Activated T-cell treated with anti-CD3 and anti-CD28 coated beads, Interleukin-2, amount 50 U/mL, for 1 hour (primary cell): ENCODE data around the gene MXRA8.

Experiments
- DNase-seq: peaks from one replicate; pipeline ENCODE4 v3.0.0-alpha.2; 2020

Gene MXRA8

DNA sequence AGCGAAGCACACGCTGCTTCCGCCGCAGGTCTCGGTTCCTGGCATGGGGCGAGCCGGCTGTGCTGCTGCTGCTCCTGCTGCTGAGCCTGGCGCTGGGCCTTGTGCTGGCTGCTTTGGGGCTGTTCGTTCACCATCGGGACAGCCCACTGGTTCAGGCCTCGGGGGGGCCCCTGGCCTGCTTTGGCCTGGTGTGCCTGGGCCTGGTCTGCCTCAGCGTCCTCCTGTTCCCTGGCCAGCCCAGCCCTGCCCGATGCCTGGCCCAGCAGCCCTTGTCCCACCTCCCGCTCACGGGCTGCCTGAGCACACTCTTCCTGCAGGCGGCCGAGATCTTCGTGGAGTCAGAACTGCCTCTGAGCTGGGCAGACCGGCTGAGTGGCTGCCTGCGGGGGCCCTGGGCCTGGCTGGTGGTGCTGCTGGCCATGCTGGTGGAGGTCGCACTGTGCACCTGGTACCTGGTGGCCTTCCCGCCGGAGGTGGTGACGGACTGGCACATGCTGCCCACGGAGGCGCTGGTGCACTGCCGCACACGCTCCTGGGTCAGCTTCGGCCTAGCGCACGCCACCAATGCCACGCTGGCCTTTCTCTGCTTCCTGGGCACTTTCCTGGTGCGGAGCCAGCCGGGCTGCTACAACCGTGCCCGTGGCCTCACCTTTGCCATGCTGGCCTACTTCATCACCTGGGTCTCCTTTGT, 24.7 kb downstream of the MXRA8 start:
- DNase-seq, result no peak

DNA sequence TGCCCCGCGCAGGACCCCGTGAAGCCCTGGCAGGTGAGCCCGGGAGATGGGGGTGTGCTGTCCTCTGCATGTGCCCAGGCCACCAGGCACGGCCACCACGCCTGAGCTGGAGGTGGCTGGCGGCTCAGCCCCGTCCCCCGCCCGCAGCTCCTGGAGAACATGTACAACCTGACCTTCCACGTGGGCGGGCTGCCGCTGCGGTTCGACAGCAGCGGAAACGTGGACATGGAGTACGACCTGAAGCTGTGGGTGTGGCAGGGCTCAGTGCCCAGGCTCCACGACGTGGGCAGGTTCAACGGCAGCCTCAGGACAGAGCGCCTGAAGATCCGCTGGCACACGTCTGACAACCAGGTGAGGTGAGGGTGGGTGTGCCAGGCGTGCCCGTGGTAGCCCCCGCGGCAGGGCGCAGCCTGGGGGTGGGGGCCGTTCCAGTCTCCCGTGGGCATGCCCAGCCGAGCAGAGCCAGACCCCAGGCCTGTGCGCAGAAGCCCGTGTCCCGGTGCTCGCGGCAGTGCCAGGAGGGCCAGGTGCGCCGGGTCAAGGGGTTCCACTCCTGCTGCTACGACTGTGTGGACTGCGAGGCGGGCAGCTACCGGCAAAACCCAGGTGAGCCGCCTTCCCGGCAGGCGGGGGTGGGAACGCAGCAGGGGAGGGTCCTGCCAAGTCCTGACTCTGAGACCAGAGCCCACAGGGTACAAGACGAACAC, 25.4 kb downstream of the MXRA8 start:
- DNase-seq, result no peak

DNA sequence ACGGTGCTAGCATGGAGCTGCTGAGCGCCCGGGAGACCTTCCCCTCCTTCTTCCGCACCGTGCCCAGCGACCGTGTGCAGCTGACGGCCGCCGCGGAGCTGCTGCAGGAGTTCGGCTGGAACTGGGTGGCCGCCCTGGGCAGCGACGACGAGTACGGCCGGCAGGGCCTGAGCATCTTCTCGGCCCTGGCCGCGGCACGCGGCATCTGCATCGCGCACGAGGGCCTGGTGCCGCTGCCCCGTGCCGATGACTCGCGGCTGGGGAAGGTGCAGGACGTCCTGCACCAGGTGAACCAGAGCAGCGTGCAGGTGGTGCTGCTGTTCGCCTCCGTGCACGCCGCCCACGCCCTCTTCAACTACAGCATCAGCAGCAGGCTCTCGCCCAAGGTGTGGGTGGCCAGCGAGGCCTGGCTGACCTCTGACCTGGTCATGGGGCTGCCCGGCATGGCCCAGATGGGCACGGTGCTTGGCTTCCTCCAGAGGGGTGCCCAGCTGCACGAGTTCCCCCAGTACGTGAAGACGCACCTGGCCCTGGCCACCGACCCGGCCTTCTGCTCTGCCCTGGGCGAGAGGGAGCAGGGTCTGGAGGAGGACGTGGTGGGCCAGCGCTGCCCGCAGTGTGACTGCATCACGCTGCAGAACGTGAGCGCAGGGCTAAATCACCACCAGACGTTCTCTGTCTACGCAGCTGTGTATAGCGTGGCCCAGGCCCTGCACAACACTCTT, 26.2 kb downstream of the MXRA8 start:
- DNase-seq, result no peak

DNA sequence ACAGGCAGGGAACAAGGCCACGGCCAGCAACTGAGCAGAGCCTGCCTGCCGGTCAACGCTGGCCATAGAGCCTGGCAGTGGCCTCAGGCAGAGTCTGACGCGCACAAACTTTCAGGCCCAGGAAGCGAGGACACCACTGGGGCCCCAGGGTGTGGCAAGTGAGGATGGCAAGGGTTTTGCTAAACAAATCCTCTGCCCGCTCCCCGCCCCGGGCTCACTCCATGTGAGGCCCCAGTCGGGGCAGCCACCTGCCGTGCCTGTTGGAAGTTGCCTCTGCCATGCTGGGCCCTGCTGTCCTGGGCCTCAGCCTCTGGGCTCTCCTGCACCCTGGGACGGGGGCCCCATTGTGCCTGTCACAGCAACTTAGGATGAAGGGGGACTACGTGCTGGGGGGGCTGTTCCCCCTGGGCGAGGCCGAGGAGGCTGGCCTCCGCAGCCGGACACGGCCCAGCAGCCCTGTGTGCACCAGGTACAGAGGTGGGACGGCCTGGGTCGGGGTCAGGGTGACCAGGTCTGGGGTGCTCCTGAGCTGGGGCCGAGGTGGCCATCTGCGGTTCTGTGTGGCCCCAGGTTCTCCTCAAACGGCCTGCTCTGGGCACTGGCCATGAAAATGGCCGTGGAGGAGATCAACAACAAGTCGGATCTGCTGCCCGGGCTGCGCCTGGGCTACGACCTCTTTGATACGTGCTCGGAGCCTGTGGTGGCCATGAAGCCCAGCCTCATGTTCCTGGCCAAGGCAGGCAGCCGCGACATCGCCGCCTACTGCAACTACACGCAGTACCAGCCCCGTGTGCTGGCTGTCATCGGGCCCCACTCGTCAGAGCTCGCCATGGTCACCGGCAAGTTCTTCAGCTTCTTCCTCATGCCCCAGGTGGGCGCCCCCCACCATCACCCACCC, 27.0 kb downstream of the MXRA8 start, which contains the start of gene TAS1R3:
Gene TAS1R3, plus strand, starts transcription at position 213 of the 898 bp plus-strand sequence. Its CDS starts 66 bp downstream, at position 279.
- no peak for DNase-seq

DNA sequence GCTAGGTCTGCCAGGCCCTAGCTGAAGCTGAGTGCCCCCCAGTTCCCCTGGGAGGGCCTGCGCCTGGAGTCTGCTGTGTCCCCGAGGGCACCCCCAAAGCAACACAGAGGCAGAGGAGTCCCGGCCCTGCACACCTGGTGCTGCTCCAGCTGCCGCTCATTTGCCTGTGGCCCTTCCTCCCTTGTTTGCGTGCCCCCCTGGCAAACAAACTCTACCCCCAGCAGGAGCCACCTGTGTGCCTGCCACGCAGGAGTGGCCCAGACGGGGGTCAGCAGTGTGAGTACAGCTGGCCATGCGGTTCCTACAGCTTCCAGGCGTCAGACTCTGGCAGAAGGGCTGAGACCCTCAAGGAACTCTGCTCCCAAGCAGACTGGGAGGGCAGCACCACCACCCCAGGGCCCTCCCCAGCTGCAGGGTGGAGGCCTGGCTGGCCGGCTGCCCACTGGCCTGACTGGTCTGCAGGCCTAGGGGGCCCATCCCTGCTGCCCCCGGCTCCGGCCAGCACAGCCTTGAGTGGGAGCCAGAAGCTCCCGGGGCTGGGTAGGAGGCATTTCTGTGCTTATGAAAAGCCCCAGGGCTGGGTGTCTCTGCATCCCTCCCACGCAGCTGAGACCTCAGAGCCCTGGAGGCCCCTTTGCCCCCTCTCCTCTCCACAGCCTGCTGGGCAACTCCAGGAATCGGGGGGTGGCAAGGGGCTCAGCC, 27.8 kb downstream of the MXRA8 start:
- no peak for DNase-seq

DNA sequence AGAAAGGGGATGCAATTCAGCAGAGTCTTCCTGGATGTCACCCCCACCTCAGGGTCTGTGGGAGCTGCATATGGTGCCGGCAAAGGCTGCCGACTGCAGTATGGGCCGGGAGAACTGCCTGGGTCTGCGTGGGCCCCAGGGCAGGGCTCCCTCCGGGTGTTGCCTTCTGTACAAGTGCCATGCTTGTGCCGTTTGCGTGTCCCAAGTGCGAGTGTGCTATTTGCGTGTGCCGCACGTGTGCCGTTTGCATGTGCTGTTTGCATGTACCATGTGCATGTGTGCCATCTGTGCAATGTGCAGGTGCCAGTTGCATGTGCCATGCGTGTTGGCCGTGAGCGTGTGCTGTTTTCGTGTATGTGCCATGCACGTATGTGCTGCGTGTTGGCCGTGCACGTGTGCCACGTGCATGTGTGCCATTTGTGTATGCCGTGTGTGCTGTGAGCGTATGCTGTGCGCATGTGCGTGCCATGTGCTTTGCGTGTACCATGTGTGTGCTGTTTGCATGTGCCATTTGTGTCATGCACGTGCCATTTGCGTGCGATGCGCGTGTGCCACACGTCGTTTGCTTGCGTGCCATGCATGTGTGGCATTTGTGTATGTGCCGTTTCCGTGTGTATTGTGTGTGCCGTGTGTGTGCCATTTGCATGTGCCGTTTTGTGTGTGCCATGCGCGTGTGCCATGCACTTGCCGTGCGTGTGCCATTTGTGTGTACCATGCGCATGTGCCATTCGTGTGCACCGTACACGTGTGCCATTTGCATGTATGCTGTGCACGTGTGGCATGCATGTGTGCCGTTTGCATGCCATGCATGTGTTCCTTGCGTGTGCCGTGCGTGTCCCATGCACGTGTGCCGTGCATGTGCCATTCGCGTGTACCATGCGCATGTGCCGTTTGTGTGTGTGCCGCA, 28.8 kb downstream of the MXRA8 start:
- no peak for DNase-seq

DNA sequence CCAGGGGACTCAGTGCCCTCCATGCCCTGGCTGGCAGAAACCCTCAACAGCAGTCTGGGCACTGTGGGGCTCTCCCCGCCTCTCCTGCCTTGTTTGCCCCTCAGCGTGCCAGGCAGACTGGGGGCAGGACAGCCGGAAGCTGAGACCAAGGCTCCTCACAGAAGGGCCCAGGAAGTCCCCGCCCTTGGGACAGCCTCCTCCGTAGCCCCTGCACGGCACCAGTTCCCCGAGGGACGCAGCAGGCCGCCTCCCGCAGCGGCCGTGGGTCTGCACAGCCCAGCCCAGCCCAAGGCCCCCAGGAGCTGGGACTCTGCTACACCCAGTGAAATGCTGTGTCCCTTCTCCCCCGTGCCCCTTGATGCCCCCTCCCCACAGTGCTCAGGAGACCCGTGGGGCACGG, 30.1 kb downstream of the MXRA8 start:
- DNase-seq, result no peak

DNA sequence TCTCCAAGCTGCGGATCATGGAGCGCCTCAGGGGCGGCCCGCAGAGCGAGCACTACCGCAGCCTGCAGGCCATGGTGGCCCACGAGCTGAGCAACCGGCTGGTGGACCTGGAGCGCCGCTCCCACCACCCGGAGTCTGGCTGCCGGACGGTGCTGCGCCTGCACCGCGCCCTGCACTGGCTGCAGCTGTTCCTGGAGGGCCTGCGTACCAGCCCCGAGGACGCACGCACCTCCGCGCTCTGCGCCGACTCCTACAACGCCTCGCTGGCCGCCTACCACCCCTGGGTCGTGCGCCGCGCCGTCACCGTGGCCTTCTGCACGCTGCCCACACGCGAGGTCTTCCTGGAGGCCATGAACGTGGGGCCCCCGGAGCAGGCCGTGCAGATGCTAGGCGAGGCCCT, 31.1 kb downstream of the MXRA8 start:
- no peak for DNase-seq

DNA sequence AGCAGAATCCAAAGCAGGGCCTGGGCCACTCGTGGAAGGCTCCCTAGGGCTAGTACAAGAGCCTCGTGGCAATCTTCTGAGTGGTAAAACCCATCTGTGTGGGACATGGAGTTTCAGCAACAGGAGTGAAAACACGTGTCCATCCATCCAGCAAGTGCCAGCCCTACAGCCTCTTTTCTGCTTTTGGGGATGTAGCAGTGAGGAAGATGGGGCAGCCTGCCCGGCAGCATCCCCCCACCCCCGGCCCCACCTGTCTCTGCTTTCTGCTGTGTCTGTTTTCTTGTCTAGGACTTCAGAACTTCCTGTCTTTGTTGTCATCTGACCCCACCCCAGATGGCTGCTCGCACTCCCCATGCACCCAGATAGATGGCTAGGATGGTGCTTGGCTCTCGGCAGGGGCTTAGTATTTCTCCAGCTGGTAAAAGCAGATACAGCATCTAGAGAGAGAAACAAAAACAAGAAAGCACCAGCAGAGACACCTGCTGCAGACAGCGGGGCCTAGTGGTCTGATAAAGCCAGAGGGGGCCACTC, 32.2 kb downstream of the MXRA8 start:
- DNase-seq, result no peak

DNA sequence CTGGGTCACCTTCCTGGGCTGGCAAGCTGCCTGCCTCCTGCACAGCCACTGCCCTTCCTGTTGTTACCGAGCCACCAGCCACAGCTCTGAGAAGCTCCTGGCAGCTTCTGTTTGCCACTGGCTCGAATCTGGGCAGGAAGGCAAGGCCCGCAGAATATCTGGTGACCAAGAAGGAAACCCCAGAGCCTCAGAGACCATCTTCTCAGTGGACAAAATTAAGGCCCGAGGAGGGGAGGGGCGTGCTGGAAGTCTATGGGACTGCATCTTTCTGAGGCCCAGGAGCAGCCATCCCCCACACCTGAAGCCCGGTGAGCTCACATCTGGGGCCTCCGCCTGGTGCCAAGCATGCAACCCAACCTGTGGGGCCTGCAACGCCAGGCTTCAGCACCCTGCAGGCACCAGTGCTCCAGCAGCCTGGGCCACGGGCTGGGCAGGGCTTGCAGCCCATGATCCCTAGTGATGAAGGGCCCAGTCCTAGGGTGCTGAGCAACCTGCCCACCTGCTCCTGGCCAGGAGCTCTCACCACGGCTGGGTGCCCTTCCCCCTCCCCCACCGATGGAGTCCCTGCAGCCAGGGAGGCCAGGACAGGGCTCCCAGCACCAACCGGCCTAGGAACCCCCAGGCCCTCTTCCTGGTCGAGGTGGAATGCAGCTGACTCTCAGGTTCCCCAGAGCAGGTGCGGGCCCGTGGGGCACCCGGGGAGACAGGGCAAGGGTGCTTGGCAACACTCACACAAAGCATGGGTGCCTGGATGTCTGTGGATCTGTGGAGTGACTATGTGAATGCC, 32.9 kb downstream of the MXRA8 start:
- DNase-seq, result no peak

DNA sequence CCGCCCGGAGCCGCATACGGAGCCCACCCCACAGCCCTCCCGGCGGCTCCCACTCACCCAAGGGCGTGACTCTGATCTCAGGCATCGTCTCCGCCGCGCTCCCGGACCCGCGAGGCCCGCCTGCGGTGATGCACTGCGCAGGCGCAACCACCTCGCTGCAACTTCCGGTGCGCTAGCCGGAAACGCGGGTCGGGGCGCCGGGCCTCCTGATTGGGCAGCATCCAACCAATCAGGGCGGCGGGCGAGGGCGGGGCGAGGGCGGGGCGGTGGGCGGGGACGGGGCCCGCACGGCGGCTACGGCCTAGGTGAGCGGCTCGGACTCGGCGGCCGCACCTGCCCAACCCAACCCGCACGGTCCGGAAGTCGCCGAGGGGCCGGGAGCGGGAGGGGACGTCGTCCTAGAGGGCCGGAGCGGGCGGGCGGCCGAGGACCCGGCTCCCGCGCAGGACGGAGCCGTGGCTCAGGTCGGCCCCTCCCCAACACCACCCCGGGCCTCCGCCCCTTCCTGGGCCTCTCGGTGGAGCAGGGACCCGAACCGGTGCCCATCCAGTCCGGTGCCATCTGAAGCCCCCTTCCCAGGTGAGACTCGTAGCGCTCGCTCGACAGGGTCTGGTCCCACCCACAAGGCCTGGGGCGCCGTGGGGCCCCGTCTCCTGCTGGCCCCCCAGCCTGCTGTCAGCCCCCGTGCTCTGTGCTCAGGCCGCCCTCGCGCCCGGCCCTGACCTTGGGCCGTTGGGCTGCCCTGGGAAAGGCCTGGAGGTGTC, 33.6 kb downstream of the MXRA8 start, which contains the start of the genes CPTP and INTS11:
Gene CPTP, plus strand, starts transcription at position 279 of the 764 bp plus-strand sequence. CDS start 2,109 bp downstream, outside the sequence.
Gene INTS11, minus strand, starts transcription at position 137 of the 764 bp plus-strand sequence. Its CDS starts 52 bp downstream, at position 85.
- peak; percentile 95 for DNase-seq

DNA sequence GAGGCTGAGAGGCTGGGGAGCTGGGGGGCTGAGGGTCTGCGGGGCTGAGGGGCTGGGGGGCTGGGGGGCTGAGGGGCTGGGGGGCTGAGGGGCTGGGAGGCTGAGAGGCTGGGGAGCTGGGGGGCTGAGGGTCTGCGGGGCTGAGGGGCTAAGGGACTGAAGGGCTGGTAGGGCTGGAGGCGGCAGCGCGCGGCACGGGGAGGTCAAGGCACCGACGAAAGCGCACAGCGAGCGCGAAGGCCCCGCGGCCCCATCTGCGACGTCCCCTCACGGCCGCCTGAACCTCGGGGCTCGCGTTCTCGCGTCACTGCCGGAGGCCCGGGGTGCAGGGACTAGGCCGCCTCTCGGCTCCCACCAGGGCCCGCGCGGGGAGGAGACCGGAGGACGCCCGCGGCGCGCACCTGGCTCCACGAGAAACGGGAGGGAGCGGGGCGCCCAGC, 34.3 kb downstream of the MXRA8 start:
- DNase-seq, result no peak

DNA sequence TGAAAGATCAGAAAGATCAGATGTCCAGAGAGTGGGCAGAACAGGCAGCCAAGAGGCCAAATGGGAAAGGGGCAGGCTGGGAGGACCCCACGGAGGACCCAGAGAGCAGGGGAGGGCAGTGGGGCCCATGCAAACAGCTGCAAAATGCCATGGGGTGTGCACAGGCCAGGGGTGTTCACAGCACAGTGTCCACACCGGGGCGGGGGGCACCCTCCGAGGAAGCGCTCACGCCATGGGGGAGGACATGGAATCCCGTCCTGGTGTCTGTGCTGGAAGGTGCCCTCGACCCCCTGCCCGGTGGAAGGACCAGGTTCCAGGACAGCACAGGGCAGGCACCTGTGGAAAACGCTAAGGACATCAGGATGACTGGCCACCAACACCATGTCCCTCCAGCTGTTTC, 35.4 kb downstream of the MXRA8 start:
- DNase-seq, result no peak

DNA sequence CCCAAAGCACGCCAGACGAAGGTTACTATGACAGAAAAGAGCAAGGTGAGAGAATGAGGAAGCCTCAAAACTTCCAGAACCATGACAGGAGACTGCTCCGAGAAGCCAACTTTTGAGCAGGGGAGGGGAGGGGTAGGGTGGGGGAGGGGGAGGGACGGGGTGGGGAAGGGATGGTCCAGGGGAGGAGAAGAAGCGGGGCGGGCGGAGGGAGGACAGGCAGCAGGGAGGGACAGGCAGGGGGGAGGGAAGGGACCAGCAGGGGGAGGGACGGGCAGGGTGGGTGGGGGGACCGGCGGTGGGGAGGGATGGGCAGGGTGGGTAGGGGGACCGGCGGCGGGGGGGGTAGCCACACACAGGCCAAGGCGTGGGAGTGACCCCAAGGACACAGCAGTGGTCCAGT, 35.9 kb downstream of the MXRA8 start:
- no peak for DNase-seq

DNA sequence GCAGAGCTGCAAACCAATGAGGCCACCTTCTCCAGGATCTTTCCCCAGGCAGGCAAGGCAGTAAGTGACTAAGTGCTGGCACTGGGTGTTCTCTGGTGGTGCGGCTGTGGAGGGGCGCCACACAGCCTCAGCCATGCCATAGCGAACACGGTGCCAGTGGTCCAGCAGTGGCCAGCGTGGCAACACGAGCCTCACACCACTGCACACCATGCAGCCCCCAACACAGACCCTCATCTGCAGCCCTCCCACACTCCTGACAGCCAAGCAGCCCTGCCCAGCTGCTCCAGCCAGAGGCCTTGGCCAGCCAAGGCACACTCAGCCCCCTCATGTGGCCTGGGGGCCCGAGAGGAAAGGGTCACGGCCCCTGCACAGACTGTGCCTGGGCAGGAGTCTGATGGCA, 36.9 kb downstream of the MXRA8 start:
- no peak for DNase-seq

DNA sequence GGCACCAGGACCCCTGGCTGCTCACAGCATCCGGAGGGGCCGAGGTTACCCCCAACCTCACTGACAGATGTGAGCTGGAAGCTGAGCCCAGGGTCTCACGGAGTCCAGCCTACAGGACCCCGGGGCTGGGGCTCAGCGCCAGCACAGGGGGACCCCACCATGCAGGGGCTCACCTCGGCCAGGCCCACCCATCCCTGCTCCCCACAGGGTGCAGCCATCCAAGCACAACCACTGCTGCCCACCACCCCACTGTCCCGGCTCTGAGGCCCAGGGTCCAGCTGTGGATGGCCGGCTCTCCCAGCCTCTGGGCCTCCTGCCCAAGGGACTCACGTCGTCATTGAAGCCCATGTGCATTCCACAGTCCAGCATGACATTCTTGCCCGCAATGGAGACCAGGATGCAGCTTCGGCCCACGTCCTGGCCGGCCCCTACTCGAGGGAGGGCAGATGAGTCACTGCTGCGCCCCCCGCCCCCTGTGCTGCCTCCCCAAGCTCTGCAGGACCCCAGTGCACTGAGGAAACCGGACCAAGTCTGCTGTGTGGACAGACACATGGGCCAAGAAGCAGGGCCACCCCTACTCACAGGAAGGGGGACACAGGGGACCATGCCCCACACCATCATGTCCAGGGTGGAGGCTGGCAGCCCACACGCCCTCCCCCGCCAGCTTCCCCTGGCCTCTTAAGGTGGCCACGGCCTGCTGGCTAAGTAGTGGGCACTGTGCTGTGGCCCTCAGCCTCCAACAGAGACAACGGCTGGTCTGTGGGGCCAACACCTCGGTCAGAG, 37.5 kb downstream of the MXRA8 start:
- DNase-seq, result no peak

DNA sequence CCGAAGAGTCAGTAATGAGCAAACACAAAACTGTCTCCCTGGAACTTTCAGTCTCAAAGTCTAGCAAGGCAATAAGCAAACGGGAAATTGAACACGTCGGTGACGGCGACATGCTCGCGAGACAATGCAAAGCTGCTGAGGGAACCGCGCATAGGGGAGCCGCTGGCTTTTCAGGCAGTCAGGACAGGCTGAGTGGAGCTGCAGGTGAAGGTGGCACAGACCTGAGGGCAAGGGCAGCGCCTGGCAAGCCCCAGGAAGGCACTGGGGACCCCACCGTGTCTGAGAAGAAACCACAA, 38.8 kb downstream of the MXRA8 start:
- DNase-seq, result no peak
